ENCODE measurements around the gene ADGRG3.
"Not testable (repeated sequence)": the region's sequence is repeated elsewhere in the genome, so short reads cannot be mapped to it uniquely, and the experiment has no call there.

ADGRG3 gene

GRCh38 chr16:57663917-57664661 is 4.0 kb upstream of the ADGRG3 start:
- DNase-seq (ENCODE audit: low spot score): no peak

- no peak for DNase-seq (ENCODE audit: low spot score)
Observed at GRCh38 chr16:57664662-57665025, 3.5 kb upstream of the ADGRG3 start.

GRCh38 chr16:57665541-57665940 is 2.6 kb upstream of the ADGRG3 start:
- no peak for DNase-seq (ENCODE audit: low spot score)

GRCh38 chr16:57666353-57667047 is 1.6 kb upstream of the ADGRG3 start:
- DNase-seq (ENCODE audit: low spot score): no peak

GRCh38 chr16:57667048-57667525 is 1.0 kb upstream of the ADGRG3 start:
- DNase-seq (ENCODE audit: low spot score): no peak

DNA sequence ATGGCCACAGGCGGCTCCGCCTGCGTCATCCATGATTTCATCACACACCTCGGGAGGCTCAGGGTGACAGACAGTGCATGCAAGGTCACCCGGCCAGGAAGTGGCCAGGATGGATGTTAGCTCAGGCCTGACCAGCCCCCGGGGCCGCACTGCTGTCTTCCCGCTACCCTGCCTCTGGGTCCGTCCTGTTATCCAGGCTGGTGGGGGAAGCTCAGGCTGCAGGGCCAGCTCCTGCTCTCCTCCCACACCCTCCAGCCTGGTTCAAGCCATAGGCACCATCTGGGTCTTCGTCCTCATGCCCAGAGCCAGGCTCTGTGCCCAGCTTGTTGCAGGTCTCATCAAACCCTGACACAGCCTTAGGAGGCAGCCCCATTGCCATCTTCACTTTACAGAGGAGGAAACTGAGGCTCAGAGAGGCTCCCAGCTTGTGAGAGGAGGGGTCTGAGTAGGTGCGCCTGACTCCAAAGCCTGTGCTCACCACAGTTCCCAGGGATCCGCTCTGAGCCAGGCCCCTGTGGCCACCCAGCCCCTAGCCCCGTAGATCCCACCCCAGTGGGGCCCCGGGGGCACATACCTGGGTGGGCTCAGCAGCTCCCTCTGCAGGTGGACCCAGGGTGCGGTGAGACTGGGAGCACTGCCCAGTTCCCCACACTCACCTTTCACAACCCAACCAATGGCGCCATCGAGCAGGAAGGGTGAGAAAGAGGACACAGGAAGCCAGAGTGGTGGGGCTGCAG is 412 bp upstream of the ADGRG3 start:
- DNase-seq (ENCODE audit: low spot score): no peak

GRCh38 chr16:57668630-57669475 is 747 bp downstream of the ADGRG3 start:
- DNase-seq (ENCODE audit: low spot score): no peak

DNA sequence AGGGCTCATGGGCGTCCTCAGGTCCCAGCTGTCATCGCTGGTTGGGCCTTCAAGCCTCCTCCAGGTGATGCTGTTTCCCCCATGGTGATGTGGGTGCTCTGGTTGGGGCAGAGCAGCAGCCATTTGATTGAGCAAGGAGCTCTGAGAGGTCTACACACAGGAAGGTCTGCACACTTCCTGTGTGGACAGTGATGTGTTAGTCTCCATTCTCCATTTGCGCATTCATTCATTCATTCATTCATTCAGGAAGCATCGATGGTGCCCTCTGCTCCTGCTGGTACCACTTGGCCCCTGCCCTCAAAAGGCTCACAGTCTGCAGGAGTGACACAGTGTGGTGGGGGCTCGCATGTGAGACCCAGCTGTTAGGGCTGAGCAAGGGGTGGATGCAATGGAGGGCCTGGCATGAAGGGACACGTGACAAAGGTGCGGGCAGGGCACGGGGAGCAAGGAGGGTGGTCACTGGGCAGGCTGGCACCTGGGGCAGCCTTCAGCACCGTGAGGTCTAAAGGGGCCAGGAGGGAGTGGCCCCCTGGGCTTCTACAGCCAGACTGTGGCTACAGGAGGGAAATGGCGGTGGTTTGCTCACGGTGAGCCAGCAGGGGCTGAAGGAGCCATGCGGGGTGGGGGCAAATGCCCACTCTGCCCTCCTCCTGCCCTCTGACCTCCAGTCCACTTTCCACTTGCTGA is 1.5 kb downstream of the ADGRG3 start:
- DNase-seq (ENCODE audit: low spot score): no peak

DNA sequence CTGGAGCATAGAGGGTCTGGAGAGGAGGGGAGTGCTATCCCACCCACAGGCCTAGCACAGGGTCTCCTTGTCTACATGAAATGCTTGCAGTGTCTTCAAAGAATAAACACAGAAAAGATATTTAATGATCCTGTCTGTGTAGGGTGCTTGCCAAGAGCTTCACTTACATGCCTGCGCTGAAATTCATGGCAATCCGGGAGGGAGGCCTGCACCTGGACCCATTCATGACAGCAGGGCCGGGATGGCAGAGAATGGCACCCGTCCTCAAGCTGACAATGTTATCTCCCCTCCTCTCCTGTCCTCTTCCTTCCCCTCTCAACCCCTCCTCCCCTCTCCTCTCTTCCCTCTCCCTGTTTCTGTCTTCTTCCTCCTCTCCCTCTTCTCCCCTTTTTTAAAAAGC is 2.1 kb downstream of the ADGRG3 start:
- DNase-seq (ENCODE audit: low spot score): no peak

GRCh38 chr16:57671451-57671850 is 3.3 kb downstream of the ADGRG3 start:
- DNase-seq (ENCODE audit: low spot score): not testable (repeated sequence)

GRCh38 chr16:57672416-57672815 is 4.3 kb downstream of the ADGRG3 start:
- DNase-seq (ENCODE audit: low spot score): no peak

- no peak for DNase-seq (ENCODE audit: low spot score)
Observed at GRCh38 chr16:57672824-57673223, 4.7 kb downstream of the ADGRG3 start.

DNA sequence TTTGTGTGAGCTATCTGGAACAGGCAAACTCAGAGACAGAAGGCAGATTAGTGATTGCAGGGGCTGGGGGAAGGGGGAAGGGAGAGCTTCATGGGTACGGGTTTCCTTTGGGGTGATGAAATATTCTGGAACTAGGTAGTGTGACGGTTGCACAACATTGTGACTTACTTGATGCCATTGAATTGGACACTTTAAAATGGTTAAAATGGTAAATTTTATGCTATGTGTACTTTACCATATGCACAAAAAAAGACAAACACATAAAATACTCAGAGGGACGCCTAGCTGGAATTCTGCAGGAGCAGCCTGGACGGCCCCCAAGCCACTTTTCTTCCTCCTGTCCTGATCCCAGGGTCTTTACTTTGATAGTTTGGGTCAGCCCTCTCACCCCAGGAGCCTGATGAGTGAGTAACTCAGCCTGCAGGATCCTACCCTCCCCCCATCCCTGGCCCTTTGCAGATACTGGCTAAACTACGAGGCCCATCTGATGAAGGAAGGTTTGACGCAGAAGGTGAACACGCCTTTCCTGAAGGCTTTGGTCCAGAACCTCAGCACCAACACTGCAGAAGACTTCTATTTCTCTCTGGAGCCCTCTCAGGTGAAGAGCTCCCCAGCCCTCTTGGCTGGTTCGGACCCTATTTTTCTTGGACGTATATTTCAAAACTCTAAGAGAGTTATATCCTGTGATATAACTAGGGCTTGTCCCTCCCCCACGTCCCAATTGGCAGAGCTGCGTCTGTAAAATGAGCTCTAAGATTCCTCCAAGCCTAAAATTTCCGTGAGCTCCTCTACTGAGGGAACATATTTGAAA is 7.8 kb downstream of the ADGRG3 start:
- DNase-seq (ENCODE audit: low spot score): no peak

GRCh38 chr16:57676553-57677085 is 8.5 kb downstream of the ADGRG3 start:
- DNase-seq (ENCODE audit: low spot score): no peak

GRCh38 chr16:57677622-57678369 is 9.7 kb downstream of the ADGRG3 start:
- DNase-seq (ENCODE audit: low spot score): no peak

DNA sequence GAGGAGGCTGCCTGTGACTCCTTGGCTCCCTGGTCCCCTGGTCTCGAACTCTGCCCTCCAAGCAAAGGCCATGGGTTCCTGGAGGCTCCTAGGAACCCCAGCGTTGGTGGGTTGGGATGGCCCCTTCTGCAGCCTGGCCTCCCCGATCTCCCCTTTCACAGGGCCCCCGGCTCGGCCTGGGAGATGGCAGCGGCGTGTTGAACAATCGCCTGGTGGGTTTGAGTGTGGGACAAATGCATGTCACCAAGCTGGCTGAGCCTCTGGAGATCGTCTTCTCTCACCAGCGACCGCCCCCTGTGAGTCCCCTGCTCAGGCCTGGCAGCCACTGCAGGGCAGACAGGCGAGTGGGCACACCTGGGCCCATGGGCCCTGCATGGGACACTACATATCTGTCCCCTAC is 10.9 kb downstream of the ADGRG3 start:
- no peak for DNase-seq (ENCODE audit: low spot score)

GRCh38 chr16:57679767-57680482 is 11.8 kb downstream of the ADGRG3 start:
- DNase-seq (ENCODE audit: low spot score): no peak

DNA sequence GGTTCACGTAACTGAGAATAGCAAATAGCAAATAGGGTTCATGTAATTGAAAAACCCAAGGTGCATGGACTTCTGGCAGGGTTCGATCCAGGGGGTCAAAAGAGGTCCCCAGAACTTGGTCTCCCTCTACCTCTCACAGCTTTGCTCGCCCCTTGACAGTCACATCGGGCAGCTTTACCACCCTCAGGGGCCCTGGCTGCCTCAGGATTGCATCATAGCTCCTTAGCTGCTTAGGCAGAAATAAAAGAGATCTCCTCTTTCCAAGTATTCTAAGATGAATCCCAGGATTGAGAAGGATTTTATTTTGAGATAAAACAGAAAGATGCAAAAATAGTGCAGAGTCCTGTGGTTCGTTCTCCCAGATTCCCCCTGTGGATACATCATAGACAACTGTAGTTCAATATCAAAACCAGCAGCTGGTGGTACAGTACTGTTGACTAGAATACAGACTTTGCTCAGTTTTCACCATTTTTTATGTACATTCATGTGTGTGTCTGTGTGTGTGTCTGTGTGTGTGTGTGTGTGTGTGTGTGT is 12.8 kb downstream of the ADGRG3 start:
- DNase-seq (ENCODE audit: low spot score): no peak
